ENCODE results near the gene HIVEP2.

HIVEP2 gene

GRCh38 chr6:142809947-142810346 lies 135.0 kb downstream of the HIVEP2 start:
- no peak for DNase-seq (ENCODE audit: extremely low read depth, low read depth)
- TF ChIP-seq, protein P1, sequence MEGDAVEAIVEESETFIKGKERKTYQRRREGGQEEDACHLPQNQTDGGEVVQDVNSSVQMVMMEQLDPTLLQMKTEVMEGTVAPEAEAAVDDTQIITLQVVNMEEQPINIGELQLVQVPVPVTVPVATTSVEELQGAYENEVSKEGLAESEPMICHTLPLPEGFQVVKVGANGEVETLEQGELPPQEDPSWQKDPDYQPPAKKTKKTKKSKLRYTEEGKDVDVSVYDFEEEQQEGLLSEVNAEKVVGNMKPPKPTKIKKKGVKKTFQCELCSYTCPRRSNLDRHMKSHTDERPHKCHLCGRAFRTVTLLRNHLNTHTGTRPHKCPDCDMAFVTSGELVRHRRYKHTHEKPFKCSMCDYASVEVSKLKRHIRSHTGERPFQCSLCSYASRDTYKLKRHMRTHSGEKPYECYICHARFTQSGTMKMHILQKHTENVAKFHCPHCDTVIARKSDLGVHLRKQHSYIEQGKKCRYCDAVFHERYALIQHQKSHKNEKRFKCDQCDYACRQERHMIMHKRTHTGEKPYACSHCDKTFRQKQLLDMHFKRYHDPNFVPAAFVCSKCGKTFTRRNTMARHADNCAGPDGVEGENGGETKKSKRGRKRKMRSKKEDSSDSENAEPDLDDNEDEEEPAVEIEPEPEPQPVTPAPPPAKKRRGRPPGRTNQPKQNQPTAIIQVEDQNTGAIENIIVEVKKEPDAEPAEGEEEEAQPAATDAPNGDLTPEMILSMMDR (IDR thresholded peaks at IDR 0.05; ENCODE audit: low read depth, low read length, missing control alignments): no peak
- H3K4me3 ChIP-seq (replicated peaks; ENCODE audit: low read depth, low read length): no peak overlapping the region

DNA sequence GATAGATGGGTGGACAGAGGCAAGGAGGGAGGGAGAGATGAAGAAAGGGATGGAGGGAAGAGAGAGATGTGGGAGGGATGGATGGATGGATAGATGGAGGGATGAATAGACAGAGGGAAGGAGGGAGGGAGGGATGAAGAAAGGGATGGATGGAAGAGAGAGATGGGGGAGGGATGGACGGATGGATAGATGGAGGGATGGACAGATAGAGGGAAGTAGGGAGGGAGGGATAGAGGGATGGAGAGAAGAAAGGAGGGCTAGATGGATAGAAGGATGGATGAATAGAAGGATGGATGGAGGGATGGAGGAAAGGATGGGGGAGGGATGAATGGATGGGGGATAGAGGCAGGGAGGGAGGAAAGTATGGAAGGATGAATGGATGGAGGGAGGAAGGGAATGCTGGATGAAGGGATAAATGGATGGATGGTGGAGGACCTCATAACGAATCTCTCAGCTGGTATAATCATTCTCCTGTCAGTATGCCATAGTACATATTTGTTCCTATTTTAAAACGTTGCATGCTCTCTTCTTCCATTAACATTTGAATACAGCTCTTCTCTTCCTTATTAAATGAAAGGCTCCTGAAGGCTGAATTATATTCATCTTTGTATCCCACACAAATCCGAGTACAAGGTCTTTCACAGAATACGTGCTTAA lies 136.4 kb downstream of the HIVEP2 start:
- no peak overlapping the region for H3K4me3 ChIP-seq (replicated peaks; ENCODE audit: low read depth, low read length)
- TF ChIP-seq, protein P1 (IDR thresholded peaks at IDR 0.05; ENCODE audit: low read depth, low read length, missing control alignments): no peak
- no peak for DNase-seq (ENCODE audit: extremely low read depth, low read depth)

DNA sequence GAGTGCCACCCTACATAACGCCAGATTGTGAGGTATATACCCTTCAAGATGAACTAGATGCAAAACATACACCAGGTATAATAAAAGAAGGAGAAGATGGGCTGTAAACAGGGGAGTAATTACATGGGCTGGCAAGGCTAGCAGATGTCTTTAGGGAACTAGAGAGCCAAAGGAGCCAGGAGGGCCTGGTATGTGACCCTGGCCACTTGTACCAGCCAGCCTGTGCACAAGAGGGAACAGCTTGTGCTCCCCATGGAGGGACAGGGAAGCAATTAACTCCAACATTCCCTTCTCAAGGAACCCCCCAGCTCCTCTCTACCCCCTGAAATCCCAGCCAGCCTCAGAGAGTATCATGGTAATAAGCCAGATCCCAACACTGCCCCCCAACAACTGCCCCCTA lies 139.9 kb downstream of the HIVEP2 start:
- no peak for DNase-seq (ENCODE audit: extremely low read depth, low read depth)
- TF ChIP-seq, protein P1 (IDR thresholded peaks at IDR 0.05; ENCODE audit: low read depth, low read length, missing control alignments): no peak

GRCh38 chr6:142804490-142804889 lies 140.5 kb downstream of the HIVEP2 start:
- no peak for DNase-seq (ENCODE audit: extremely low read depth, low read depth)
- H3K4me3 ChIP-seq (replicated peaks; ENCODE audit: low read depth, low read length): no peak overlapping the region
- TF ChIP-seq, protein P1 (IDR thresholded peaks at IDR 0.05; ENCODE audit: low read depth, low read length, missing control alignments): no peak

More for the DNA sequence above, 139.9 kb downstream of the HIVEP2 start:
- H3K4me3 ChIP-seq (replicated peaks; ENCODE audit: low read depth, low read length): no peak overlapping the region

DNA sequence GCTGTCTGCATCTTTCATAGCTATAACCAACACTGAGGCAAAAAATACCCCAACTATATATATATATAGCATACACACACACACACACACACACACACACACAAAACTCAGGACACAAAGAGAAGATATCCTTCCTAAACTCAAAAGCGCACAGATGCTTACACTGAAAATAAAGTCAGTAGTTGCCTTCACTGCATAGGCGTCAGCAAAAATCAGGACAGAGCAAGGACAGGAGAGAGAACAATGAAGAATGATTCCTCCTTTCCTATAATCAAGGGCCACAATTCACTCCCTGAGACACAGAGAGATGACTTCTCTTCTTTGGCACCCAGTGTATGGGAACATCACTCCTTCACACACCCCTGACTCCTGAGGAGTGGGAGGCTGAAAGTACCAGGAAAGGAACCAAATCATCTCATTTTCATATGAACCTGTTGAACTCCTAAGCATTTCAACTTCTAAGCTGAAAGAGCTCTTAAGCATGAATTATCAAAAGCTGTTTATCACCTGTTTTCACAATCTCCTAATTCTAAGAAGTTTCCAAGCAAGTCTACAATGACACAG lies 141.4 kb downstream of the HIVEP2 start:
- TF ChIP-seq, protein P1 (IDR thresholded peaks at IDR 0.05; ENCODE audit: low read depth, low read length, missing control alignments): no peak
- H3K4me3 ChIP-seq (replicated peaks; ENCODE audit: low read depth, low read length): no peak overlapping the region
- no peak for DNase-seq (ENCODE audit: extremely low read depth, low read depth)

DNA sequence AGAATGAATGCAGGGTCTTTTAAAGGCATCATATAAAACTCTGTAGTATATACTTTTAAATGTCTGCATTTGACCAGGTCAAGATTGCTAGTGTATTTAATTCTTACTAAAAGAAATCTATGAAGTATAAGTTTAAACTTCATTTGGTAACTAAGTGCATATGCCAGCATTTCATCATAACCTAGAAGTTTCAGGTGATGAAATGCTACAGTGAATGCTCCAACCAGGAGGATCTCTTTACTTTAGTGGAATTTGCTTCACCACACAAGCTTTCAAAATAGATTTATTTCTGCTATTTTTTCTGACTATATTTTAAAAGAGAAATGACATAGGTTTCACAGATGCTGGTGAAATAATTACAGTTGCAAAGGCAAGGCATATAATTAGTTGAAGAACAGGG lies 141.9 kb downstream of the HIVEP2 start:
- no peak overlapping the region for H3K4me3 ChIP-seq (replicated peaks; ENCODE audit: low read depth, low read length)
- DNase-seq (ENCODE audit: extremely low read depth, low read depth): no peak
- TF ChIP-seq, protein P1 (IDR thresholded peaks at IDR 0.05; ENCODE audit: low read depth, low read length, missing control alignments): no peak

Measured in HFF-Myc (cell line).